ENCODE measurements around the gene TMEM232. TPM values are rescaled to one million over a fixed set of nuclear protein-coding genes. Genes with fewer than 3 reads are reported as not detected.

TMEM232 gene
- total RNA-seq, 1 experiment from 2014 or later = 1.6 TPM

- H3K14ac ChIP-seq (ENCODE audit: insufficient read depth, low read length) = no peak overlapping the region
- H3T11ph ChIP-seq (ENCODE audit: low read length) = no peak overlapping the region
- no peak overlapping the region for H2AK5ac ChIP-seq (ENCODE audit: insufficient read length, low read length)
- H2BK5ac ChIP-seq (ENCODE audit: insufficient read length, low read length) = no peak overlapping the region
- no peaks in the 10 kb centered on the region for H3K9me3 ChIP-seq (ENCODE audit: control insufficient read depth, low read depth, low read length)
- H3K27ac Mint-ChIP-seq = no peak overlapping the region
- no peaks in the 10 kb centered on the region for H3K27me3 Mint-ChIP-seq (ENCODE audit: low read depth)
- no peaks in the 10 kb centered on the region for H3K9me3 Mint-ChIP-seq
- H3K18ac ChIP-seq (ENCODE audit: insufficient read length, low read depth, low read length) = no peak overlapping the region
- no peak overlapping the region for H3K23ac ChIP-seq (ENCODE audit: insufficient read length, low read depth, low read length)
- H3K56ac ChIP-seq (ENCODE audit: insufficient read length, low read depth, low read length) = no peak overlapping the region
- H3K4ac ChIP-seq (ENCODE audit: low read depth, low read length) = no peak overlapping the region
- no peaks in the 10 kb centered on the region for H3K79me2 ChIP-seq (ENCODE audit: insufficient read depth, low read length)
- no CpG with 5 or more reads among the region's 3 CpGs for WGBS (ENCODE audit: extremely low coverage, insufficient read length, low lambda C conversion rate)
- H3K79me1 ChIP-seq (ENCODE audit: insufficient read depth, low read depth, low read length, poor library complexity, severe bottlenecking) = no peaks in the 10 kb centered on the region
- H2BK15ac ChIP-seq (ENCODE audit: low read depth, low read length) = no peak overlapping the region
- no peak overlapping the region for H2BK20ac ChIP-seq (ENCODE audit: low read depth, low read length, poor library complexity, severe bottlenecking)
- H4K5ac ChIP-seq (ENCODE audit: insufficient read length, low read depth, low read length) = no peak overlapping the region
- no peaks in the 10 kb centered on the region for H3K36me3 Mint-ChIP-seq (ENCODE audit: insufficient read depth in 1 of 3, low read depth in 3 of 3)
- H3K23me2 ChIP-seq (ENCODE audit: insufficient read length, low read depth, low read length, poor library complexity, severe bottlenecking) = no peaks in the 10 kb centered on the region
- TF ChIP-seq CTCF (conservative IDR thresholded peaks at IDR 0.05) = no peak
- H4K91ac ChIP-seq (ENCODE audit: insufficient read length, low read depth, low read length) = no peak overlapping the region
- no peaks in the 10 kb centered on the region for H3K27me3 ChIP-seq (ENCODE audit: insufficient read depth, low read length)
- H4K8ac ChIP-seq (replicated peaks; ENCODE audit: insufficient read length, low read depth, low read length) = no peak overlapping the region
- H4K20me1 ChIP-seq (ENCODE audit: control insufficient read depth, insufficient read depth, insufficient read length) = no peaks in the 10 kb centered on the region
- no peak overlapping the region for H3K4me2 ChIP-seq (ENCODE audit: insufficient read depth, insufficient read length, low read length)
- no peak overlapping the region for H2BK120ac ChIP-seq (ENCODE audit: low read depth, low read length, poor library complexity, severe bottlenecking)
- no peak overlapping the region for H3K27ac ChIP-seq (ENCODE audit: insufficient read length, low read depth, low read length)
- H3K4me3 Mint-ChIP-seq = no peak overlapping the region
- H3K4me1 ChIP-seq (ENCODE audit: insufficient read depth, low read length) = no peaks in the 10 kb centered on the region
- no peak overlapping the region for H3K9ac ChIP-seq (ENCODE audit: extremely low read depth, insufficient read length, low read length)
- peaks cover 7 to 9% of the 10 kb centered on the region in 2 experiments; a peak in 3 of 4 replicates for H3K4me1 Mint-ChIP-seq
- no peak overlapping the region for H2AFZ ChIP-seq (ENCODE audit: low read length)
- H2BK12ac ChIP-seq (ENCODE audit: insufficient read length, low read depth, low read length) = no peak overlapping the region
- no peak for DNase-seq
Observed at GRCh38 chr5:110542949-110543348, 183.5 kb downstream of the TMEM232 start.

All from H9 (cell line).